ENCODE data around the gene CNN1. TPM values are rescaled to one million over a fixed set of nuclear protein-coding genes. Genes with fewer than 3 reads are reported as not detected.

The CNN1 gene
- total RNA-seq (ENCODE audit: low replicate concordance) = 2.2 and 4.2 TPM in 2 replicates

DNA sequence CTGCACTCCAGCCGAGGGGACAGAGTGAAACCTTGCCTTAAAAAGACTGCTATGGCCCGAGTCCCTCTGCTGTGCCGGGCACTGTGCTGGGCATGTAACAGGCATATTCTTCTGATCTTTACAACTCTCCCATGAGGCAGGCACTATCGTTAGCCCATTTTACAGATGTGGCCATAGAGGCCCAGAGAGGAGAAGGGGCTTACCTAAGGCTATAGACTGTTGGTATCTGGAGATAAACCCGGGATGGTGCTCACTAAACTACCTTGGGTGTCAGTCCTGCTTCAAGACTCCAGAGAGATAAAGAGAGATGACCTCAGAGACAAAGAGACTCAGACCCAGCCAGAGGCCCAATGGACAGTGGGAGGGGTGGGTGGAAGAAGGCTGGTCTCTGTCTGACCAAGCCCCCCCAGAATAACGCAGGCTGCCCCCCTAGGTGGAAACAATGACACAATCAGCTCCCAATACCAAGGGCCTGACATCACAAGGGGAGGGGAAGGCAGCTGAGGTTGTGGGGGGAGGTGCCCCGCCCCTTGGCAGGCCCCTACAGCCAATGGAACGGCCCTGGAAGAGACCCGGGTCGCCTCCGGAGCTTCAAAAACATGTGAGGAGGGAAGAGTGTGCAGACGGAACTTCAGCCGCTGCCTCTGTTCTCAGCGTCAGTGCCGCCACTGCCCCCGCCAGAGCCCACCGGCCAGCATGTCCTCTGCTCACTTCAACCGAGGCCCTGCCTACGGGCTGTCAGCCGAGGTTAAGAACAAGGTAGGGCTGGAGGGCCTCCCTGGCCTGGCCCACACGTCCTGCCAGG, at the start of gene CNN1:
Gene CNN1, plus strand, starts transcription at position 620 of the 805 bp plus-strand sequence. Its CDS starts 77 bp downstream, at position 697.
- DNase-seq (ENCODE audit: low read depth) = peak; percentile 45
- no peak within 1 kb of the TSS for H3K4me3 ChIP-seq (ENCODE audit: low read depth, low read length)
- TF ChIP-seq, protein P1, sequence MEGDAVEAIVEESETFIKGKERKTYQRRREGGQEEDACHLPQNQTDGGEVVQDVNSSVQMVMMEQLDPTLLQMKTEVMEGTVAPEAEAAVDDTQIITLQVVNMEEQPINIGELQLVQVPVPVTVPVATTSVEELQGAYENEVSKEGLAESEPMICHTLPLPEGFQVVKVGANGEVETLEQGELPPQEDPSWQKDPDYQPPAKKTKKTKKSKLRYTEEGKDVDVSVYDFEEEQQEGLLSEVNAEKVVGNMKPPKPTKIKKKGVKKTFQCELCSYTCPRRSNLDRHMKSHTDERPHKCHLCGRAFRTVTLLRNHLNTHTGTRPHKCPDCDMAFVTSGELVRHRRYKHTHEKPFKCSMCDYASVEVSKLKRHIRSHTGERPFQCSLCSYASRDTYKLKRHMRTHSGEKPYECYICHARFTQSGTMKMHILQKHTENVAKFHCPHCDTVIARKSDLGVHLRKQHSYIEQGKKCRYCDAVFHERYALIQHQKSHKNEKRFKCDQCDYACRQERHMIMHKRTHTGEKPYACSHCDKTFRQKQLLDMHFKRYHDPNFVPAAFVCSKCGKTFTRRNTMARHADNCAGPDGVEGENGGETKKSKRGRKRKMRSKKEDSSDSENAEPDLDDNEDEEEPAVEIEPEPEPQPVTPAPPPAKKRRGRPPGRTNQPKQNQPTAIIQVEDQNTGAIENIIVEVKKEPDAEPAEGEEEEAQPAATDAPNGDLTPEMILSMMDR (IDR thresholded peaks at IDR 0.05; ENCODE audit: insufficient read depth, low read length) = no peak

DNA sequence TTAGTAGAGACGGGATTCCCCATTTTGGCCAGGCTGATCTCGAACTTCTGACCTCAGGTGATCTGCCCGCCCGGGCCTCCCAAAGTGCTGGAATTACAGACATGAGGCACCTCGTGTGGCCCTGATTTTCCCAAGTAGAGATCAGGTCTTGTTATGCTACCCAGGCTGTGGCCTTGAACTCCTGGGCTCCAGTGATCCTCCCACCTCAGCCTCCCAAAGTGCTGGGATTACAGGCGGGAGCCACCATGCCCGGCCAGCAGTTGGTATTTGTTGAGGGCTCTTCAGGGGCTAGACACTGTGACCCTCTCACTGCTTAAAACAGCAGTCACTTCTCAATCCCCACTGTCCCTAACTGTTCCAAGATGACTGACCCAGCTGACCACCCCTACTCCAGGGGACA, 49.3 kb upstream of the CNN1 start:
- TF ChIP-seq, protein P1 (IDR thresholded peaks at IDR 0.05; ENCODE audit: insufficient read depth, low read length) = no peak
- DNase-seq (ENCODE audit: low read depth) = no peak
- no peak overlapping the region for H3K4me3 ChIP-seq (ENCODE audit: low read depth, low read length)

DNA sequence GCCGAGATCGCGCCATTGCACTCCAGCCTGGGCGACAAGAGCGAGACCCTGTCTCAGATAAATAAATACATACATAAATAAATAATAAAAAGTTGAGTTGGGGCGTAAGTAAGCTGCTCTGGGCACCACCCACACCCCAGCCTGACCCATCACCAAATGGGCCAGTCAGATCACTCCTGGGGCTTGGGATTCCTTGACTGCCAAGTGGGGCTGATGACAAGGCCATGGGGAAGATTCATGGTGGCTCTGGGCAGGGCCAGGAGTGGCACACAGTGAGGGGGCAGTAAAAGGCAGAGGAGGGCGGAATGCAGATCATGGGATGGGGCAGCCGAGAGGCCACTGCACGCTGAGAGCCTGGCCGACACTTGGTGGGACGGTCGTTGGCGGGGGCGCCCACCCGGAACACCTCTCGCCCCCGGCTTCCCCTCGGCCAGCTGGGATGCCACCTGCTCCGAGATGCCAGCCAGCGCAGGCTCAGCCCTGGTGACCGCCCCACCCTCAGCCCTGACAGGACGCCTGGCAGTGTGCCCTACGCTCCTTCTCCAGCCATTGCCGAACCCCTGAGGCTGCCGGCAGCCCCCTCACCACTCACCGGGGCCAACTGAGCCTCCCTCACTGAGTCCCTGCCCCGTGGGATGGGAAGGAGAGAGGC, 43.9 kb upstream of the CNN1 start:
- DNase-seq (ENCODE audit: low read depth) = no peak
- TF ChIP-seq, protein P1 (IDR thresholded peaks at IDR 0.05; ENCODE audit: insufficient read depth, low read length) = no peak
- H3K4me3 ChIP-seq (ENCODE audit: low read depth, low read length) = no peak overlapping the region

DNA sequence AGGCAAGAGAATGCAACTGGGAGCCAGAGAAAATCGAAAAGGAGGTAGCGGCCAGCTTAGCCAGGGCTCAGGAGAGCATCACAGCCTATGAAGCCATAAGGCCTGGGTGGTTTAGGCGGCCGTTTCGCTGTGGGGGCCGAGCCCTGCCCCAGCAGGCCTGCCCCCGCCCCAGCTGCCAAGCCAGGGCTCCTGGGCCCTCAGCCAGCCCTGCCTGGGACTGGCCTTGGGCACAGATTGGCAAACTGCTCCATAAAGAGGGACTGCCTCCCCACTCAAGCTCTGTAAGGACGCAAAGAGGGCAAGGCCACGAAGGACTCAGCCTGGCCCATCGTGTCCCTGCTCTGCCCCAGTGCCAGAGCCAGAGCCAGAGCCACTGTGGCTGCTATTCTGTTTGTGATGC, 43.2 kb upstream of the CNN1 start:
- TF ChIP-seq, protein P1 (IDR thresholded peaks at IDR 0.05; ENCODE audit: insufficient read depth, low read length) = no peak
- no peak for DNase-seq (ENCODE audit: low read depth)
- no peak overlapping the region for H3K4me3 ChIP-seq (ENCODE audit: low read depth, low read length)

DNA sequence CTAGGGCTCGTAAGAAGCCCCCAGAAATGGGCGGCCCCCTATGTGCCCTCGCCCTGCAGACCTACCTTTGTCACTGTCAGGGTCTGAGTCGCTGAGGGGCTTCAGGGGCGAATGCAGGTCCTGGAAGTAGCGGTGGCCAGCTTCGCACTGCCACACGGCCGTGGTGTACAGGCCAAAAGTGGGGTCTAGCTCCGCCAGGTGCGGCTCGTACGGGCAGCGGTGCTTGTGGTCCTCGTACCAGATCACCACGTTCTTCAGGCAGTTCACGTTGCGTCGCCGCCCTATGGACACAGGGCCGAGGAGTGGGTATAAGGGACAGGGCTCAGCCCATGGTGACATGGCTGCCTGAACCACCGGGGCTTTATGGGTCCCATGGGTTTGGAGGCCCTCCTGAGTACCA, 42.8 kb upstream of the CNN1 start:
- DNase-seq (ENCODE audit: low read depth) = no peak
- no peak overlapping the region for H3K4me3 ChIP-seq (ENCODE audit: low read depth, low read length)
- TF ChIP-seq, protein P1 (IDR thresholded peaks at IDR 0.05; ENCODE audit: insufficient read depth, low read length) = no peak

DNA sequence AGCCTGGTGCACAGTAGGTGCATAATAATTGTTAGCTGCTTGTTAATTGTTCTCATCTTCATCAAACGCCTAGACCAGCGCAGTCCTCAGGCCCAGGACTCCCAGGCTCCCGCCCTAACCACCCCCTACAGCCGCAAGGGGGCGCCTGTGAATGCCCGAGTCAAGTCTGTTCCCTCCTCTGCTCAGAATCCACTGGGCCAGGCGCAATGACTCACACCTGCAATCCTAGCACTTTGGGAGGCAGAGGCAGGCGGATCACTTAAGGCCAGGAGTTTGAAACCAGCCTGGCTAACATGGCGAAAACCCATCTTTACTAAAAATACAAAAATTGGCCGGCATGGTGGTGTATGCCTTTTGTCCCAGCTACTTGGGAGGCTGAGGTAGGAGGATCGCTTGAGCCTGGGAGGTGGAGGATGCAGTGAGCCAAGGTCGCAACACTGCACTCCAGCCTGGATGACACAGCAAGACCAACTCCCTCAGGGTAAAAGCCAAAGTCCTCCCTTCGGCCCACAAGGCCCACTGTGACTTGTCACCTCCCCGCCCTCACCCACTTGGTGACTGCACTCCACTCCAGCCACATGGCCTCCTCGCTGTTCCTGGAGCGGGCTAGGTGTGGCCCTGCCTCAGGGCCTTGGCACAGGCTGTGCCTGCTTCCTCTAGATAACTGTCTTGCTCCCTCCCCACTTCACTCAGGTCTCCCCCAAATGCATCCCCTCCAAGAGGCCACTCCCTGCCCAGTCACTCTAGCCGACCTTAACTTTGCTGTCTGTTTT, 42.1 kb upstream of the CNN1 start:
- TF ChIP-seq, protein P1 (IDR thresholded peaks at IDR 0.05; ENCODE audit: insufficient read depth, low read length) = peak; percentile 74
- DNase-seq (ENCODE audit: low read depth) = peak; percentile 81
- H3K4me3 ChIP-seq (ENCODE audit: low read depth, low read length) = no peak overlapping the region
